Measurements from ENCODE around the gene LANCL3.
"Not testable (repeated sequence)": the region's sequence is repeated elsewhere in the genome, so short reads cannot be mapped to it uniquely, and the experiment has no call there.

The LANCL3 gene

DNA sequence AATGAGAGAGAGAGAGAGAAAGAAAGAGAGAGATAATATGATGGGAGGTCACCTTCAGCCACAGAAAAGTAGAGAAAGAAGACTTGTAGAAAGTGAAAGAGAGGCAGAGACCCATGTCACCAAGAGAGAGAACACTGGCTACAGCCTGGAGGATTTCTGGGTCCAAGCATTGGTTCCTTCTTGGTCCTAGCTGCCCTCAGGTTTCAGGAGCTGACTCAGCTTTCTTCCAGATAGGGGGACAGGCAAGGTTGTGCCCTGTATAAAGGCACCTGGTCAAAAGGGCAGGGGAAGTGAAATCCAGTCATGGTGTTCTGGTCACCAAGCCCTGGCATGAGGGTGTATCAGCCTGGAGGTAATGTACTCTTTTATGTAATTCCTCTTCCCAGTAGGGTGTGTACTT lies 66.6 kb downstream of the LANCL3 start:
- no peak for DNase-seq

DNA sequence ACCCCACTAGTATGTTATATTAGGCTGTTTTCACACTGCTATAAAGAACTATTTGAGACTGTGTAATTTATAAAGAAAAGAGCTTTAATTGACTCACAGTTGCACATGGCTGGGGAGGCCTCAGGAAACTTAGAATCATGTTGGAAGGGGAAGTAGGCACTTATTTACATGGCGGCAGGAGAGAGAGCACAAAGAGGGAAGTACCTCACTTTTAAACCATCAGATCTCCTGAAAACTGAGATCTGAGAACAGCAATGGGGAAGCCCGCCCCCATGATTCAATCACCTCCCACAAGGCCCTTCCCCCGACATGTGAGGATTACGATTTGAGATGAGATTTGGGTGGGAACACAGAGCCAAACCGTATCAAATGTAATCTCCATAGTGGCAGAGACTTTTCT lies 68.7 kb downstream of the LANCL3 start:
- DNase-seq, result no peak

DNA sequence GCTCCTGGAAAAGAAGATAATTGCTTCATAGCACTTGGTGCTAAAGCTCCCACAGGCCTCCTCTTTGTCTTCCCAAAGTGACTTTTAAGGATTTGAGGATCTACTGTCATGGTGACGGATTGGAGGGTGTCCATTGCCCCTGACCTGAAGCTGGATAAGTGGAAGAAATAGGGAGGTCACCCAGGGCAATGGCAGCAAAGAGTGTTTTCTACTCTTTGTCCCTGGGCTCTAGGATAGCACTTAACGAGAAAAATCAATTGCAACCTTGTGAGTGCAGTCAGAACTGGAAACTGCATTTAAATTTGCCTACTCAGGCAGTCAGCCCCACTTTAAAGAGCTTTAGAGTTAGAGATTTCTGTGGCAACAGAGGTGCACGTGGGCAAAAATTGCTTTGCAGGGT lies 70.4 kb downstream of the LANCL3 start:
- DNase-seq, result no peak

DNA sequence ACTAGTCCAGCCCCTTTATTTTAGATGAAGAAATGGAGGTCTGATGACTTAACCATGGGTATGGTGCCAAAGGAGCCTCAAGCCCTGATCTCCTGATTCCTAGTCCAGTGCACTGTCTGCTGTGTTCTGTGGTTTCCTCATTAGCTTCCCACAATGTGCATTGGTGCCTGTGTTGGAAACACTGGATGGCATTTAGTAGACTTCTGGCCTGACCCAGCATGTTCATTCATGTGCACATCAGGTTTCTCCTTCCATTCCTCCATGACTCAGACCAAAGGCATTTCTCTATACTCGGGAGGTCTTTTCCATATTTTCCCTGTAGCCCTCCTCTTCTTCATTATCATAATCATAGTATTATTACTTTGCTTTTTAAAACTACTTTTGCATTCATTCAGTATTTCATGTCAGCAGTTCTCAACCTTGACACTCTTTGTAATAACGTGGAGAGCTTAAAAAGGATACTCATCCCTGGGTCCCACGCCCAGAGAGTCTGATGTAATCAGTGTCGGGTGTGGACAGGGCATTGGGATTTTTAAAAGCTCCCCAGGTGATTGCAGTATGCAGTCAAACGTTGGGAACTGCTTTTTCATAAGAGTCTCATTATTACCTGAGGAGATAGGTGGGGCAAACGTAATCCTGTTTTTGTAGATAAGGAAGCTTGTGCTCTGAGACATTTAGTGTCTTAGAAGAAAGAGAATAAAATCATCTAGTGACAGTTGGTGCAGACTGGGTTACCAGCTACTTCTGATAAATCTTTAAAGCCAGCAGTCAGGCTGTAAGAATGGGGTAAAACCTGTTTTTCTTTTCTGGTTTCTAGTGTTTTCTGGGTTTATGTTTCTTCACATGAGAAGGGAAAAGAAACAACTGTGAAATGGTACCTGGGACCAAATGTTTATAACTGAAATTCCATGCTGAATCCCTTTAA lies 73.2 kb downstream of the LANCL3 start:
- no peak for DNase-seq

DNA sequence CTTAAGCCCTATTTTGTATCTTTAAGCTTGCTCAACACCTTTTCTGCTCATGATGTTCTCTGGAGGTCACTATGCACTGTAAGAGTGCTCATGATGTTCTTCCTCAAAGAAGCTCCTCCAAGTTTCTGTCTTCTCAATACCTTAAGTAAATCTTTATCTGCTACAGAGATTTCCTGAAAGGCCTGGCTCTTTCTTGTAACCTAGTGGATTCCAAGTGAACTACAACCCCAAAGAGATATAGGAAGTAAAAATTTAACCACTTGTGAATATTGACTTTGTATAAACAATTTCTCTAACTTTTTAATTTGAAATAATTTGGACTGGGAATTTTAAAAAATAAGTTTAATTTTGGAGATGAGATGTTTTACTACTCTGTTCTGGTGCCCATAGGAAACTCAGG lies 74.8 kb downstream of the LANCL3 start:
- no peak for DNase-seq

DNA sequence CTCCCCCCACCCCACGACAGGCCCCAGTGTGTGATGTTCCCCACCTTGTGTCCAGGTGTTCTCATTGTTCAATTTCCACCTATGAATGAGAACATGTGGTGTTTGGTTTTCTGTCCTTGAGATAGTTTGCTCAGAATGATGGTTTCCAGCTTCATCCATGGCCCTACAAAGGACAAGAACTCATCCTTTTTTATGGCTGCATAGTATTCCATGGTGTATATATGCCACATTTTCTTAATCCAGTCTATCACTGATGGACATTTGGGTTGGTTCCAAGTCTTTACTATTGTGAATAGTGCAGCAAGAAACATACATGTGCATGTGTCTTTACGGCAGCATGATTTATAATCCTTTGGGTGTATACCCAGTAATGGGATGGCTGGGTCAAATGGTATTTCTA lies 79.4 kb downstream of the LANCL3 start:
- not testable (repeated sequence) for DNase-seq

DNA sequence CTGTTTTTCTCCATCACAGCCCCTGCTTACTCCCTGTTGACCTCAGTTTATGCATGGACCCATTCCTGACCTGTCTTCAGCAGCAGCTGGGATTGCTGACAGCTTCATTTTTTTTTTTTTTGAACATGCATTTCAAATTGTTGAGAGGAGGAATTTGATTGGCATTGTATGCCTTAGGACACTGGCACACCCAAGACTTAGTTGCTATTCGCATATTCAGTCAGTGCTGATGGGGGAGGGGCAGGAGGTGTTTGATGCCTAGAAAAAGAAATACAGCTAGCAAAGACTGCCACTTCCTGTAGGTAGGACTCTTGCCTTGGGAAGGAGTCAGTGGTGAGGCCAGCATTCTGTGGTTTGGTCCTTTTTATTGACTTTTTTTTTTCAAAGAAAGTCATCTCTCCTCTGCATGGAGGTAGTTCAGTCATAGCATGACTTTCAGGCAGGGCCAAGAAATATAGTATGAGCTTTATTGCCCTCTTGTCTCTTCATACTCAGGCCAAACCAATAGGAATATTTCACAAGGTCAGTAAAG lies 80.5 kb downstream of the LANCL3 start:
- no peak for DNase-seq

DNA sequence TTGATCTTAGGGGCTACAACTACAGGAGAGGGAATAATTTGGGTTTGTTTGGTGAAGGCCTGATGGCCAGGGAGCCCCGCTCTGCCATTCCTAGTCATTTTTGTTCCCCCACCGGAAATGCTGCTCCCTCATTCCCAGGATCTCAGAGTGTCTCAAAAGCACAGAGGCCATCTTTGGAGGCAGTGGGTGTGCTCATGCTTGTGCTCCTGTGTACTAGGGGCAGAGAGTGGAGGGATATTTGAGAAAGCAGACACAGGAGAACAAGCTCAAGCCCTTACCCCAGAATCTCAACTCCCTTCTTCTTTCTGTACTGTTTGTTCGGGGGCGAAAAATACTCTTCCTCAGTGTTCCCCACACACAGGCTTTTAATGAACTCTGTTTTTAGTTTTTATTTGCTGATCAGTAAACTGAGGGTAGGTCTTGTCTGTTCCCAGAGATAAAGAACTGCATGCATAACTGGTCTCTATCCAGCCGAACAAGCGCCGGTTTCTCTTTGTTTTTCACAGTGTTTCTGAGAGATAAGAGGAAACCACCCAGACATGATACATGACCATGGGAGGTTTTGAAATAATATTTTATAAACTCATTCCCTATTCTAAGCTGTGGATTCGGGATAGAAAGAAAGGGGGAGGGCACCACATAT lies 81.2 kb downstream of the LANCL3 start:
- no peak for DNase-seq

DNA sequence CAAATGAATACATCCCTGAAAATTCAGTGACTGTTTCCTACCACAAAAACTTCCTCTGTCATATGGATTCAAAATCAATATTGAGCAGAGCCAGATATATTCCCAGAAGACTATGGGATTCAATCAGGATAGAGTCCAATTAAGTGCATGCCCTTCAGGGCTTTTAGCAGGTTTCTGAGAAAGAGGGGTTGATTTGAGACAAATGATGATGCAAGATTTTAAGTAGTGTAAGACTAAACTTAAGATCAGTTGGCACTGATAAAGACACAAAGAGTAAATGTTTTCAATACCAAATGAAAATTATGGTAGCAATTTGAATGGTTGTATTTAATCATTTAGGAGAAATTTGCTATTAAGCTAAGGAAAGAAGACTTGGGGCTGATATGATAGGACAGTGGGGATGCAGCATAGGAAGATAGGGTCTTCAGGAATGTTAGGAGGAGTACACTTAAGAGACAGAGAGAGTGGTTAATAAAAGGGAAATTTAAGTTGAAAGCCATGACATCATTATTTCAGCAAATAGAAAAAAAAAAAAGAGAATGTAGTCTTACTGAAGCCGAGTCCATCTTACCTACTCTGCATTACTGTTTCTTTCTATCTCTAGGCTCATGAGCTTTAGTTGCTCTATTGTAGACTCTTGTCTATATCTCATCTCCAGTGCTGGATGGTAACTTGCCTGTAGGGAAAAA lies 82.1 kb downstream of the LANCL3 start:
- DNase-seq, result no peak

DNA sequence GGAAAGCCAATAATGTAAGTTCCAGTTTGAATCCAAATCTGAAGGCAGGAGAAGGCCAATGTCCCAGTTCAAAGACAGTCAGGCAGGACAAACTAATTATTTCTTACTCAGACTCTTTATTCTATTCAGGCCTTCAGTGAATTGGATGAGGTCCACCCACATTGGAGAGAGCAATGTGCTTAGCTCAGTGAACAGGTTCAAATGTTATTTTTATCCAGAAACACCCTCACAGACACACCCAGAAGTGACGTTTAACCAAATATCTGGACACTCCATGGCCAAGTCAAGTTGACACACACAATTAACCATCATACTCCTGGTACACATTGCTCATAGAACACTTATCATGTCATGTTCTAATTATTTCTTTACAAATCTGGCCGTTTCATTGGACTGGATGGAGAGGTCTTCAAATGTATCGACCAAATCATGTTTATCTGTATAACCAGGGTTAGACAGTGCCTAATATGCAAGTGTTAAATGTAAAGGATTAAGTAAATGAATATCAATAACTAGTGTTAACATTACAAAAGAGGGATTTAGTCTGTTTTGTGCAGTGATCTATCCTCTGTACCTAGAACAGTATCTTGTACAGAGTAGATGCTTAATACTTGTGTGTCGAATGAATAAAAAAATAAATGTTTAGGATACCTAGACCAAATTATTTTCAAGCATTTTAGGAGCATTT lies 87.0 kb downstream of the LANCL3 start:
- no peak for DNase-seq

DNA sequence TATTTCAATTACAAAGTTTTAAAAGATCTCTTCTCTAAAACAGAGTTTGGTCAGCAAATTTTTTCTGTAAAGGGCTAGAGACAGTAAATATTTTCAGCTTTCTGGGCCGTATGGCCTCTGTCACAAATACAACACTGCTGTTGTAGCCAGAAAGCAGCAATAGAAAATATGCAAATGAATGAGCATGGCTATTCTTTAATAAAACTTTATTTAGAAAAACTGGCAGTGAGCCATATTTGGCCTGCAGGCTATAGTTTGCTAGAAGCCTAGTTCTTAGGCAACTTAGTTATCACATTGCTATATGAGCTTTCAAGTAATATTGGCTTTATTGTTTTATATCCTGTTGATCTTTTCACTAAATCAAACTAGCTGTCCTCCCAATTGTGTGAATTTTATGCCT lies 87.6 kb downstream of the LANCL3 start:
- DNase-seq, result no peak

DNA sequence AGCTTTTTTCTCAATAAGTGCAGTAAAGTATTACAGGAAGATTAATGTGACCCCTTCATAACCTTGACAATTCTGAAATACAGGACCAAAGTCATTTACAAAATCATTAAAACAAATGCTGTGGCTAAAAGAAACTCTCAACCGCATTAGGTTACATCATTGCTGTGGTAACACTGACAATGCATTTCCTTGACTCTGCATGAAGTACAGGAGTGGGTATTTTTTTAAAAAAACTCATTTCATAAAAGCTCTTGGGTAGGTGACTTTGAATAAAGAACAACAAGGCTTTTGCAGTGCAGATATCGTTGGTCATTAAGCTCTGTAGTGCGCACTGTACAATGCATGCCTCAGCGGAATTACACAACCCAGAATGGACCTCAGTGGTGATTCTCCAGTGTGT lies 90.7 kb downstream of the LANCL3 start:
- no peak for DNase-seq

DNA sequence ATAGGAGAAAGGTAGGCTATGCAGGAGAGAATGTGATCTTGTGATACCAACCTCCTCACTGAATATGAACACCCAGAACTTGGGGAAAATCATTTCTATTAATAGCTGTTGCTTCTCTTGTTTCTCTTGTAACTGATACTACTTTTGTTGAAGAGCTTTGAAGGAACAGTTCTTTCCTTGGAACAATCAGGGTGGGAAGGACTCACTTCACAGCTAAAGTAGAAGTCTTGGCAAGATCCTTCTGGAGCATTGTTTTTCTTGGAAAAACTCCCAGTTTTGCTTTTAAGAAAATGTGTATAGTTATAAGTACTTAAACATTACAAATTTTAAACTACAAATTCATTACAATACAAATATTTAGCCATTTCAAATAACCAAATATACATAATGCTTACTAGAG lies 95.1 kb downstream of the LANCL3 start:
- no peak for DNase-seq

DNA sequence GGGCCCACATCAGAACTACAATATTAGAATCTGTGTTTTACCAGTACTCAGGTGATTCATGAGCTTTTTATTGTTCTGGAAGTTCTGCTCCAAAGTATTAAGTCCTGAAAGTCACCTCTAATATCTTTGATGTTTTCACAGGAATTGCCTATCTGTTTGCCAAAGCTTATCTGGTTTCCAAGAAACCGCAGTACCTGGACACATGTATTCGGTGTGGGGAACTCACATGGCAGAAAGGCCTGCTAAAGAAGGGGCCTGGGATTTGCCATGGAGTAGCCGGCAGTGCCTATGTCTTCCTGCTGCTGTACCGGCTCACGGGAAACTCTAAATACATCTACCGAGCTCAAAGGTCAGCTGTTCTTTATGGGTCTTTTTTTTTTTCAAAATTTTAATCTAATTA lies 95.7 kb downstream of the LANCL3 start:
- DNase-seq, result no peak

DNA sequence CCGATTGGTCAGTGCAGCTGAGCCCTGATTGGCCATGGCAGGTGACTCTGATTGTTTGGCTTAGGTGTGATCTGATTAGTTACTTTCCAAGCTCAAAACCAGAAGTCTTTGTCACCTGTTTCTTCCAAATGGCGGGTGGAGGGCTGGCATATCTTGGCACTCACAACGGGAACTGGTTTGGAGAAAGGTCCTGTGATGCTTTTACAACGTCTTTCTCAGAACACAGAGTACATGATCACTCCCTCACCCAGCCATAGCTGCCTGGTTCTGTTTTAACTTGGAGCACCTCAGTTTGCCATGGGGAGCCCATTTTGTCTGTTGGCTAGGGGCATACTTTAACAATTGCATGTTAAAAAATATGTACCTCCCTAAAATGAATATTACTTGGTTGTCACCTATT lies 101.1 kb downstream of the LANCL3 start:
- no peak for DNase-seq

DNA sequence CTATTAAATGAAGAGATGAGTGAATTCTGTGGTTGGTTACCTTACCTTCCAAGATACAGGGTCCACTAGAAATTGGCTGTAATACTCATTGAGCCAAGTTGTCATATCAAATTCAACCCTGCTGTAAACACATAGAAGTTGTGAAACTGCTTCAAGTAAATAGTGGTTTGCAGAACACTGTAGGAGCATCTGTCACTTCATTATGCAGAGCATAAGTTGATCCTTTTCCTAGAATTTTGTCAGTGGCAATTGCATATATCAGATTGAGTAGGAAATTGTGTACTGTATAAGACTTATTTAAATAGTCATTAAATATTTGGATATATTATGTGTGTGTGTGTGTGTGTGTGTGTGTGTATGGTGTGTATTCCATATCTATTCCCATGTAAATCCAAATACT lies 105.3 kb downstream of the LANCL3 start:
- DNase-seq, result no peak

DNA sequence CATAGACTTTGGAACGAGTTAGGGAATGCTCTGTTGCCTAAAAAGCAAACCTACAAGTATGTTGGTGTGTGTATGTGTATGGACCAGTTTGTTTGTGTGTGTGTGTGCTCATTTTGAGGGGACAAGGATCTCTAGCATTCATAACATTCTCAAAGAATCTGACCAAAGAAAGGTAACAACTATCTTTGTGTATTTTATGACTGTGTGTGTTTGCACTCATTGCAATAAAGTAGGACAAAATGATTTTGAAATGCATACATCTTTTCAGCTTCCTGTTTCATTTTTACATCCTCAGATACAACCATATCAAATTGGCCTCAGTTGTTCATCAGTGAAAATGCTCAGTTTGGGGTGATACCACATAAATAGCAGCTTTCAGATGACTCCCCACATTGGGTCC lies 105.8 kb downstream of the LANCL3 start:
- no peak for DNase-seq

DNA sequence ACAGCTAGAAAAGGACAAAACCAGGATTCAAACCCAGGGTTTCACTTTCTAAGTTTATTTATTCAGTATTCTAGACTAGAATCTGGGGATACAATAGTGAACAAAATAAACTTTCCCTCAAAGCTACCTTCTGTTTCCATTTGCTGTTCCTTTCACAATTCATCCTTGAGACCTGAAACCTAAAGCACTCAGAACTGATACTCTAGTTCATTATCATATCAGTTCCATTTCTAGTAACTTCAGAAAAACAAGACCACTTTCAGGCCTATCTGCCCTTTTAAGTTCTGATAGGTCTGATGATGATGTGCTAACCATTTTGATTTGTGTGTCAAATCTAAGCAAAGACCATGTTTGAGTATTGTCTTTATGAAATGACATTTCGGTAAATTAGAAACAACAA lies 106.3 kb downstream of the LANCL3 start:
- no peak for DNase-seq

DNA sequence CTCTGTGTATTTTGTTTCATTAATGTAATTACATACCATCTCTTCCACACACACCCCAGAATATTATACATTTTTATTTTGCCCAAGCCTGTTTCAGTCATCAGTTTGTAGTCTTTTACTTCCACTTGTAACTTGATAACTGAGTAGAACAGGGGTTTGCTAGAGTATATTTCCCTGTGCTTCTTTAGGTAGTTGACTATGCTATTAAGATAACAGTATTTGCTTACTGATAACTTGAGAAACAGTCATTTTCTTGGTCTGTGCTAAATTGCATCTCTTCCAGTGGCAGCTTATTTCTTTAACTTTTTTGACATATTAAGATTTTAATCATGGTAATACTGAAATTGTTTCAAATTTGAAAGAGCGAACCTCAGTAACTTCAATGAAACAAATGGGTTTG lies 107.1 kb downstream of the LANCL3 start:
- DNase-seq, result no peak

DNA sequence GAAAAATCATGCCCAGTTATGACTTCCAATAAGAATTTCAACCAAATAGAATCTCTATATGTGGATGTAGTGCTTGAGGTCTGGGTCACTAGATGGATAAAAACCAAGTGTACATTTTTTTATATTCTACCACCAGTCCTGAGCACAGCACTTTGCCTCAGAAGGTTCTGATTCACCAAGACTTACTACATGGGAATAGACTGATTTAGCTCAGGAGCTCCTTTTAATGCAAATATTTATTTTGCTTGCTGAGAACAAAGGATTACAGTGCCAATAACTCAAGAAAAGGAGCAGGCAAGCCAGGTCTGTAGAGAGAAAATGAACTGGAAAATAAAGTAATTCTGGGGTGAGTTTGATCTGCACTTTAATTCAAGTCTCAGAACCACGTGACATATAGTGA lies 107.8 kb downstream of the LANCL3 start:
- no peak for DNase-seq

DNA sequence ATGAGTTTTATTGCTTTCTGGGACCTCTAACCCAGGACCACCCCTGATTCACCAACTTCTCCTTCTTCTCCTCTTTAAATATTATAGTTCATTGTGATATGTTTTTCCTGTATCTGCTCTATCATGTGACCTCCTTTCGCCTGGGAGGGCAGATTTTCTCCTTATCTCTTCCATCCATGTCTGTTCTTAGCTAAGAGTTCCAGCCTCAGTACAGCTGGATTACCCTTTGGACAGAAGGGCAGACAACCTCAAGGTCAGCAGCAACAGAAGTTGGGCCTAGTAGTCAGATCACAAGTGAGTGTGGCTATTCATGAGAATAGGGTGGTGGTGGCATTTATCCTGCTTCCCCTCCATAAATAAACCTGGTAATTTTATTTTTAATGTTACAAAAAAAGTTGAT lies 108.4 kb downstream of the LANCL3 start:
- DNase-seq, result no peak

DNA sequence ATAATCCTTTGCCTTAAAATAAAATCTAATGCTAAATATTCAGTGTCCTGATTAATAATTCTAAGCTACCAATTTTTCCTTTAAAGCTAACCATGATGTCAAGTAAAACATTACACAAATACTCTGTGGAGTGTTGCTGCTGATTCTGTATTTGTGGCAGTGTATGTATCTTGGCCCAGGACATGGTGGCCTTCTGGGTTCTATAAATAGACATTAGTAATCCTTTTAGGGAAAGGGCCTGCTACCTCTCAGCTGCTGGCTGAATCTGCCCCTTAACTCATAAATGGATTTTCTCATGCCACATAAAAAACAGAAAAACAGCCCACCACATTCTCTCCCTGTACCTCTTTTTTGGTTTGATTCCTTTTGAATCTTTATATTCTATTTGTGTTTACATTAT lies 113.0 kb downstream of the LANCL3 start:
- no peak for DNase-seq

DNA sequence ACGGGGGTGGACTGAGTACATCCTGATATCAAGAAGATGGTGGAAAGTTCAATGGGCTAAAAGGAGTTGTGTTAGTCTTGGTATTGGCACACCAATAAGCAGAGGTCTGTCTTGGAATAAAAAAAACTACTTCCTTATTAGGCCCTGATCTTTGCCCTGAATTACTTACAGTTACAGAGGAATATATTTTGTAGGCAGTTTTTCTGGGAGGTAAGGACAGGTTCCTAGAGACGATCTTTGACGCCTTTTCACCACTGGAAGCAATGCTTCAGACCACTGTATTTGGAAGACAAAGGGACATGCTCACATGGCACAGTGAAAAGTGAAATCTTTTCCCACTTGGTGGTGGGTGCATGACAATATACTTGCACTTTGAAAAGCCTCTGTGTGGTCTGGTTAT lies 113.5 kb downstream of the LANCL3 start:
- DNase-seq, result no peak

Measured in NCI-H1436 (cell line).